ENCODE measurements around the gene DEFB113. TPM values are rescaled to one million over a fixed set of nuclear protein-coding genes. Genes with fewer than 3 reads are reported as not detected.

Gene DEFB113
- total RNA-seq (2021), result not detected in 2 replicates
- not detected for Bru-seq, nascent RNA
- BruChase-seq, experiment 1, labeled RNA remaining after a 2-hour chase, result not detected
- not detected for BruChase-seq, experiment 2, labeled RNA remaining after a 6-hour chase
- long read RNA-seq, result 0 reads

DNA sequence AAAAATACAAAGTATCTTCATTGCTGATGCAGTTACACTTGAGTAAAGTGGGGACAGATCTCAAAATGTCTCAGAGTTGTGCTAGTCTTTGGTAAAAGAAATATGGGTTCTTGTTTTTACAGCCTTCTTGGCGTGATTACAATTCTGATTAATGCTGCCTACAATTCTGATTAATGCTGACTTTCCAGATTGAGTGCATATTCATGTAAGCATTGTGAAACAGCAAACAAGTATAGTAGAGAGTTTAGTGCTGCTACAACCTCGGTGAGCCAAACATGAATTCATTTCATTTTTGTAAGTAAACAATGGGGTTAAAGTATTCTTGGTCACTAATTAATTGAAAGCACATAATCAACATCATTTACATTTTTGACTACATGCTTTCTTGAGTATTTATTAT, at the start of gene DEFB113:
DEFB113 (minus strand) TSS at position 21 of the 400 bp plus-strand sequence; CDS start at position 21, 0 bp downstream.
- Histone ChIP-seq H3K27me3 (ENCODE audit: insufficient read depth, low read depth) (no peaks in the 10 kb centered on the region), H3K9me3 (ENCODE audit: insufficient read depth, low read depth) (no peaks in the 10 kb centered on the region), H3K4me3 (no peak within 1 kb of the TSS), H2AFZ (no peak within 1 kb of the TSS), H3K9me2 (ENCODE audit: insufficient read depth) (no peaks in the 10 kb centered on the region; the same call in 1 of the 2 replicates), H3K36me3 (ENCODE audit: low read depth) (no peaks in the 10 kb centered on the region), H3K79me2 (ENCODE audit: low read depth) (no peaks in the 10 kb centered on the region), H4K20me1 (ENCODE audit: insufficient read depth) (no peaks in the 10 kb centered on the region), H3K4me2 (no peak within 1 kb of the TSS), H3F3A (ENCODE audit: insufficient read depth, low read depth) (no peaks in the 10 kb centered on the region), H3K4me1 (replicated peaks; ENCODE audit: insufficient read depth) (no peaks in the 10 kb centered on the region), H3K27ac (no peak within 1 kb of the TSS)
- TF ChIP-seq EZH2 (IDR thresholded peaks at IDR 0.05; ENCODE audit: low read depth) (no peak), CTCF (conservative IDR thresholded peaks at IDR 0.05) (no peak)
- no TSS peak for BruUV-seq (replicated peaks)
- ChIA-PET POLR2A (ENCODE audit: unreplicated experiment) (no interaction called here), CTCF (no interaction called here)
- intact Hi-C loops (cut with micrococcal nuclease; ENCODE audit: unreplicated experiment), result no loop called here
- DNase-seq, result no peak

GRCh38 chr6:50007819-50008218, 38.4 kb upstream of the DEFB113 start:
- H3K79me2 ChIP-seq (ENCODE audit: low read depth), result no peaks in the 10 kb centered on the region
- TF ChIP-seq EZH2 (IDR thresholded peaks at IDR 0.05; ENCODE audit: low read depth), result no peak
- no peaks in the 10 kb centered on the region for H3K9me3 ChIP-seq (ENCODE audit: insufficient read depth, low read depth)
- DNase-seq, result peak in 1 of 2 experiments; percentile 43
- H3K36me3 ChIP-seq (ENCODE audit: low read depth), result no peaks in the 10 kb centered on the region
- H3K27ac ChIP-seq, result no peak overlapping the region
- H3K4me1 ChIP-seq (replicated peaks; ENCODE audit: insufficient read depth), result no peaks in the 10 kb centered on the region
- ChIA-PET CTCF (no interaction called here), POLR2A (ENCODE audit: unreplicated experiment) (no interaction called here)
- no peaks in the 10 kb centered on the region; the same call in 1 of the 2 replicates for H3K9me2 ChIP-seq (ENCODE audit: insufficient read depth)
- H4K20me1 ChIP-seq (ENCODE audit: insufficient read depth), result no peaks in the 10 kb centered on the region
- H3K4me2 ChIP-seq, result no peak overlapping the region
- BruUV-seq (replicated peaks), result no TSS peak
- no peak overlapping the region for H3K4me3 ChIP-seq
- H2AFZ ChIP-seq, result no peak overlapping the region
- intact Hi-C loops (cut with micrococcal nuclease; ENCODE audit: unreplicated experiment), result no loop called here
- H3F3A ChIP-seq (ENCODE audit: insufficient read depth, low read depth), result no peaks in the 10 kb centered on the region
- H3K27me3 ChIP-seq (ENCODE audit: insufficient read depth, low read depth), result no peaks in the 10 kb centered on the region

GRCh38 chr6:50003139-50003538, 33.7 kb upstream of the DEFB113 start:
- Histone ChIP-seq H3K36me3 (ENCODE audit: low read depth) (no peaks in the 10 kb centered on the region), H3K27me3 (ENCODE audit: insufficient read depth, low read depth) (no peaks in the 10 kb centered on the region), H3K9me2 (ENCODE audit: insufficient read depth) (no peaks in the 10 kb centered on the region), H3K4me1 (replicated peaks; ENCODE audit: insufficient read depth) (no peaks in the 10 kb centered on the region), H2AFZ (no peak overlapping the region), H4K20me1 (ENCODE audit: insufficient read depth) (no peaks in the 10 kb centered on the region), H3K79me2 (ENCODE audit: low read depth) (no peaks in the 10 kb centered on the region), H3K4me3 (no peak overlapping the region), H3K9me3 (ENCODE audit: insufficient read depth, low read depth) (no peaks in the 10 kb centered on the region), H3F3A (ENCODE audit: insufficient read depth, low read depth) (no peaks in the 10 kb centered on the region), H3K4me2 (no peak overlapping the region), H3K27ac (no peak overlapping the region)
- TF ChIP-seq EZH2 (IDR thresholded peaks at IDR 0.05; ENCODE audit: low read depth) (no peak), CTCF (conservative IDR thresholded peaks at IDR 0.05) (no peak)
- no TSS peak for BruUV-seq (replicated peaks)
- POLR2A ChIA-PET (ENCODE audit: unreplicated experiment), result no interaction called here
- intact Hi-C loops (cut with micrococcal nuclease; ENCODE audit: unreplicated experiment), result no loop called here
- no peak for DNase-seq
- CTCF ChIA-PET, result no interaction called here

DNA sequence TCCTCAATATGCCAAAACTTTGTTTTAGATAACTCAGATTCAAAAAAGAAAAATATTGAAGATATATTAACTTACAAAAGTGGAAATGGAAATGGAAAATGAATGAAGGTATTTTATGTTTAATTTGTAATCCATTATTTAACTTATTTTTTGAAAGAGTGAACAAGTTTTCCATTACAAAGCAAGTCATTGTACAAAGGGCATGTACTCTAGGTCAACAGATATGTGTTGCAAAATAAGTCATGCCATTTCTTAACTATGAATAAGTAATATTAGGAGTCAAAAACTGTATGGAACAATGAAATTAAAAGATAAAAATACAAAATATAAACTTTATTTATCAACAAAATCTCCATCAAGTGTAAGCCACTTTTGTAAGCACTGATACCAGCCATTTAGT, 25.9 kb upstream of the DEFB113 start:
- TF ChIP-seq CTCF (conservative IDR thresholded peaks at IDR 0.05) (no peak), EZH2 (IDR thresholded peaks at IDR 0.05; ENCODE audit: low read depth) (no peak)
- intact Hi-C loops (cut with micrococcal nuclease; ENCODE audit: unreplicated experiment), result no loop called here
- H3K4me1 ChIP-seq (replicated peaks; ENCODE audit: insufficient read depth), result no peaks in the 10 kb centered on the region
- ChIA-PET CTCF (no interaction called here), POLR2A (ENCODE audit: unreplicated experiment) (no interaction called here)
- no peak overlapping the region for H3K27ac ChIP-seq
- H2AFZ ChIP-seq, result no peak overlapping the region
- no peaks in the 10 kb centered on the region for H3K27me3 ChIP-seq (ENCODE audit: insufficient read depth, low read depth)
- H3K4me2 ChIP-seq, result no peak overlapping the region
- no peaks in the 10 kb centered on the region for H3F3A ChIP-seq (ENCODE audit: insufficient read depth, low read depth)
- H3K9me2 ChIP-seq (ENCODE audit: insufficient read depth), result no peaks in the 10 kb centered on the region
- no peaks in the 10 kb centered on the region for H3K9me3 ChIP-seq (ENCODE audit: insufficient read depth, low read depth)
- no peaks in the 10 kb centered on the region for H3K79me2 ChIP-seq (ENCODE audit: low read depth)
- H4K20me1 ChIP-seq (ENCODE audit: insufficient read depth), result no peaks in the 10 kb centered on the region
- H3K36me3 ChIP-seq (ENCODE audit: low read depth), result no peaks in the 10 kb centered on the region
- no peak overlapping the region for H3K4me3 ChIP-seq
- DNase-seq, result no peak
- BruUV-seq (replicated peaks), result no TSS peak

Measured in PC-9 (cell line).